HepG2 (cell line): ENCODE results near the gene SLC44A4. TPM values are rescaled to one million over a fixed set of nuclear protein-coding genes. Genes with fewer than 3 reads are reported as not detected.

Experiments
- ARID2 ChIP-seq: sonication (generic); formaldehyde crosslinking; IDR thresholded peaks from 2 replicates; pipeline ENCODE4 v1.8.1; 2022; ENCODE audit warnings: mild to moderate bottlenecking, missing genetic modification reagents, borderline replicate concordance
- CAMTA2 ChIP-seq: sonication (generic); formaldehyde crosslinking; IDR thresholded peaks from 2 replicates; pipeline ENCODE4 v1.4.0; 2020; ENCODE audit warnings: mild to moderate bottlenecking, missing genetic modification reagents, borderline replicate concordance
- GATA4 ChIP-seq: sonication (generic); IDR thresholded peaks from 2 replicates; pipeline ENCODE4 v1.6.1; 2016; ENCODE audit warnings: antibody characterized with exemption, low read depth, borderline replicate concordance
- MAF1 ChIP-seq: sonication (generic); formaldehyde crosslinking; IDR thresholded peaks from 2 replicates; pipeline ENCODE4 v1.5.0; 2020; ENCODE audit warnings: missing genetic modification reagents, borderline replicate concordance
- MAFG ChIP-seq: sonication (generic); formaldehyde crosslinking; IDR thresholded peaks from 2 replicates; pipeline ENCODE4 v1.5.1; 2020; ENCODE audit warnings: mild to moderate bottlenecking, missing genetic modification reagents
- THAP11 ChIP-seq: IDR thresholded peaks from 2 replicates; pipeline ENCODE4 v1.6.1; 2016; ENCODE audit warnings: missing biosample characterization, missing genetic modification reagents
- ZKSCAN8 ChIP-seq: IDR thresholded peaks from 2 replicates; pipeline ENCODE4 v1.6.1; 2016; ENCODE audit warnings: borderline replicate concordance, missing genetic modification reagents, missing compliant biosample characterization
- ZNF430 ChIP-seq: sonication (generic); formaldehyde crosslinking; IDR thresholded peaks from 2 replicates; pipeline ENCODE4 v1.9.0; 2021; ENCODE audit warnings: mild to moderate bottlenecking, missing genetic modification reagents
- ZNF451 ChIP-seq: sonication (generic); formaldehyde crosslinking; IDR thresholded peaks from 2 replicates; pipeline ENCODE4 v1.5.0; 2020; ENCODE audit warnings: mild to moderate bottlenecking, missing genetic modification reagents
- ZNF605 ChIP-seq: sonication (generic); formaldehyde crosslinking; IDR thresholded peaks from 2 replicates; pipeline ENCODE4 v1.8.0; 2022; ENCODE audit warnings: mild to moderate bottlenecking, missing genetic modification reagents
- ZNF660 ChIP-seq: sonication (generic); formaldehyde crosslinking; IDR thresholded peaks from 2 replicates; pipeline ENCODE4 v1.5.1; 2020; ENCODE audit warnings: mild to moderate bottlenecking, low read depth, missing genetic modification reagents, borderline replicate concordance
- ZSCAN20 ChIP-seq: sonication (generic); formaldehyde crosslinking; IDR thresholded peaks from 2 replicates; pipeline ENCODE4 v1.4.0; 2020; ENCODE audit warnings: missing genetic modification reagents, mild to moderate bottlenecking, borderline replicate concordance
- polyA plus RNA-seq, 8 experiments: library from polyadenylated mRNA; depleted of rRNA in 3 of 8; stranded (reverse) in 7 of 8; unstranded in 1 of 8; fragments of >200 nt; fragmentation: Illumina TruSeq in 4 of 8; extraction: Trizol in 4 of 8; gene quantifications; 2 replicates each; pipeline versions ENCODE4 v1.2.1 to v1.2.3, GENCODE V29; 2011 to 2016; ENCODE audit warnings: low read depth in 4 of 8, missing spikeins in 1 of 8, mixed read lengths in 1 of 8; ENCODE audit not compliant: insufficient read depth in 1 of 8
- total RNA-seq, 5 experiments: library from RNA; depleted of rRNA; stranded (reverse); fragments of >200 nt; fragmentation: Illumina TruSeq; extraction: Trizol; gene quantifications; 2 replicates each; pipeline ENCODE4 v1.2.3, GENCODE V29; 2016; ENCODE audit warnings: low read depth in 1 of 5
- TF ChIP-seq, protein P1 (sequence below): sonication (generic); formaldehyde crosslinking; IDR thresholded peaks from 2 replicates; pipeline ENCODE4 v1.4.0; 2020; ENCODE audit warnings: missing genetic modification reagents
- TF ChIP-seq, protein P2 (sequence below): sonication (generic); formaldehyde crosslinking; conservative IDR thresholded peaks from 2 replicates; pipeline ENCODE4 v1.8.1; 2023; ENCODE audit warnings: missing genetic modification reagents
- TF ChIP-seq, protein P3 (sequence below): sonication (generic); formaldehyde crosslinking; IDR thresholded peaks from 2 replicates; pipeline ENCODE4 v1.4.0; 2020; ENCODE audit warnings: missing genetic modification reagents, borderline replicate concordance
- TF ChIP-seq, protein P4 (sequence below): sonication (generic); formaldehyde crosslinking; IDR thresholded peaks from 2 replicates; pipeline ENCODE4 v1.8.1; 2023; ENCODE audit warnings: missing genetic modification reagents, mild to moderate bottlenecking, borderline replicate concordance
- TF ChIP-seq, protein P5 (sequence below): sonication (generic); formaldehyde crosslinking; IDR thresholded peaks from 2 replicates; pipeline ENCODE4 v1.4.0; 2020; ENCODE audit warnings: missing genetic modification reagents
- TF ChIP-seq, protein P6 (sequence below): IDR thresholded peaks from 2 replicates; pipeline ENCODE4 v1.6.1; 2016; ENCODE audit warnings: missing genetic modification reagents, missing compliant biosample characterization
- TF ChIP-seq, protein P7 (sequence below): sonication (generic); formaldehyde crosslinking; IDR thresholded peaks from 2 replicates; pipeline ENCODE4 v1.8.1; 2023; ENCODE audit warnings: mild to moderate bottlenecking, missing genetic modification reagents, borderline replicate concordance

The SLC44A4 gene
- total and polyA plus RNA-seq, 2 of the 13 experiments (the other 11 are each of a cell fraction or from before 2014, with no cell fraction given) = 3.5 to 5.9 TPM

DNA sequence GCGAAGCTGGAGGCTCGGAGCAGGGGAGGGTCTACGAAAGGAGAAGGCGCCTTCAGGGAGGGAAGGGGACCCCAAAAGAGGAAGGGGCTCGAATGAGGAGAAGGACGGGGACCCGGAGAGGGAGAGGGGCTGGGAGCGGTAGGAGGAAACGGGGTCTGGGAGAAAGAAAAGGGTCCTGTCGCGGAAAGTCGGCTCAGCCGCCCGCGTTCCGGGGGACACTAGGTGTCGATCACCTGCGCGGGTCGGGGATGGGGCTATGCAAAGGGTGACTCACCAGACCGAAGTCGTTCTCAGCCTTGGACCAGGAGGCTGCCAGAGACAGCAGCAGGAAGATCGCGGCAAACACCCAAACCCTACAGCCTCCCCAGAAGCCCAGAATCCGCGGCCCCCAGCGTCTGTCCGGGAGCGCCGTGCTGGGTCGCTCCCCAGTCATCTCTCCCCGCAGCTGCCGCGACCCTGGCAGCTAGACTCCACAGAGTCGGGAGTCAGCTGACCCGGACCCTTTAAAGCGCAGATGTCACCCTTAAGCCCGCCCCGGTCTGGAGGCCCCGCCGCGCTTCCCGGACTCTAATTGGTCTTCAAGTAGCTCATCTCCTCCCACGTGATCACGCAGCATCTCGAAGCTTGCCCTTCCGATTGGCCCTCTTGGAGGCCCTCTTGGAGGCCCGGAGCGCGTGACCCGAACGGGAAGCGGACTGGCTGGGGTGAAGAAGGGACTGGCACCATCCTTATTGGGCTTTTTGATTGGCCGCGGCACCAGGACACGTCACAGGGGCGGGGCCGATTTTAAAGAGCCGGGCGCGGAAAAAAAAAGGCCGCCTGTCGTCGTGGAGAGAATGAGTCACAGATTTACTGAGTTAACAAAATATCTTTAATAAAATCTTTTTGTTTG, 16.2 kb downstream of the SLC44A4 start, which contains the start of gene NEU1 (continued):
- TF ChIP-seq ZNF451 (CRISPR knock-in tag) (0 out of 2 replicates have a peak, but pooled peaks have one; percentile 58), GATA4 (peak; percentile 96), ZKSCAN8 (CRISPR knock-in tag) (peak; percentile 65), MAF1 (CRISPR knock-in tag) (peak; percentile 83; the same call in 1 of the 2 replicates), THAP11 (CRISPR knock-in tag) (peak; percentile 90), MAFG (CRISPR knock-in tag) (peak; percentile 51), ZSCAN20 (CRISPR knock-in tag) (peak; percentile 72; the same call in 1 of the 2 replicates), ARID2 (CRISPR knock-in tag) (0 out of 2 replicates have a peak, but pooled peaks have one; percentile 74), ZNF605 (CRISPR knock-in tag) (peak; percentile 89; the same call in 1 of the 2 replicates), ZNF660 (CRISPR knock-in tag) (no peak), ZNF430 (peak; percentile 97), CAMTA2 (CRISPR knock-in tag) (no peak; the same call in 1 of the 2 replicates)
- TF ChIP-seq, protein P1, sequence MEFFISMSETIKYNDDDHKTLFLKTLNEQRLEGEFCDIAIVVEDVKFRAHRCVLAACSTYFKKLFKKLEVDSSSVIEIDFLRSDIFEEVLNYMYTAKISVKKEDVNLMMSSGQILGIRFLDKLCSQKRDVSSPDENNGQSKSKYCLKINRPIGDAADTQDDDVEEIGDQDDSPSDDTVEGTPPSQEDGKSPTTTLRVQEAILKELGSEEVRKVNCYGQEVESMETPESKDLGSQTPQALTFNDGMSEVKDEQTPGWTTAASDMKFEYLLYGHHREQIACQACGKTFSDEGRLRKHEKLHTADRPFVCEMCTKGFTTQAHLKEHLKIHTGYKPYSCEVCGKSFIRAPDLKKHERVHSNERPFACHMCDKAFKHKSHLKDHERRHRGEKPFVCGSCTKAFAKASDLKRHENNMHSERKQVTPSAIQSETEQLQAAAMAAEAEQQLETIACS (CRISPR knock-in tag) = no peak; the same call in 1 of the 2 replicates
- TF ChIP-seq, protein P2, sequence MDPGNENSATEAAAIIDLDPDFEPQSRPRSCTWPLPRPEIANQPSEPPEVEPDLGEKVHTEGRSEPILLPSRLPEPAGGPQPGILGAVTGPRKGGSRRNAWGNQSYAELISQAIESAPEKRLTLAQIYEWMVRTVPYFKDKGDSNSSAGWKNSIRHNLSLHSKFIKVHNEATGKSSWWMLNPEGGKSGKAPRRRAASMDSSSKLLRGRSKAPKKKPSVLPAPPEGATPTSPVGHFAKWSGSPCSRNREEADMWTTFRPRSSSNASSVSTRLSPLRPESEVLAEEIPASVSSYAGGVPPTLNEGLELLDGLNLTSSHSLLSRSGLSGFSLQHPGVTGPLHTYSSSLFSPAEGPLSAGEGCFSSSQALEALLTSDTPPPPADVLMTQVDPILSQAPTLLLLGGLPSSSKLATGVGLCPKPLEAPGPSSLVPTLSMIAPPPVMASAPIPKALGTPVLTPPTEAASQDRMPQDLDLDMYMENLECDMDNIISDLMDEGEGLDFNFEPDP (CRISPR knock-in tag) = no peak
- TF ChIP-seq, protein P3, sequence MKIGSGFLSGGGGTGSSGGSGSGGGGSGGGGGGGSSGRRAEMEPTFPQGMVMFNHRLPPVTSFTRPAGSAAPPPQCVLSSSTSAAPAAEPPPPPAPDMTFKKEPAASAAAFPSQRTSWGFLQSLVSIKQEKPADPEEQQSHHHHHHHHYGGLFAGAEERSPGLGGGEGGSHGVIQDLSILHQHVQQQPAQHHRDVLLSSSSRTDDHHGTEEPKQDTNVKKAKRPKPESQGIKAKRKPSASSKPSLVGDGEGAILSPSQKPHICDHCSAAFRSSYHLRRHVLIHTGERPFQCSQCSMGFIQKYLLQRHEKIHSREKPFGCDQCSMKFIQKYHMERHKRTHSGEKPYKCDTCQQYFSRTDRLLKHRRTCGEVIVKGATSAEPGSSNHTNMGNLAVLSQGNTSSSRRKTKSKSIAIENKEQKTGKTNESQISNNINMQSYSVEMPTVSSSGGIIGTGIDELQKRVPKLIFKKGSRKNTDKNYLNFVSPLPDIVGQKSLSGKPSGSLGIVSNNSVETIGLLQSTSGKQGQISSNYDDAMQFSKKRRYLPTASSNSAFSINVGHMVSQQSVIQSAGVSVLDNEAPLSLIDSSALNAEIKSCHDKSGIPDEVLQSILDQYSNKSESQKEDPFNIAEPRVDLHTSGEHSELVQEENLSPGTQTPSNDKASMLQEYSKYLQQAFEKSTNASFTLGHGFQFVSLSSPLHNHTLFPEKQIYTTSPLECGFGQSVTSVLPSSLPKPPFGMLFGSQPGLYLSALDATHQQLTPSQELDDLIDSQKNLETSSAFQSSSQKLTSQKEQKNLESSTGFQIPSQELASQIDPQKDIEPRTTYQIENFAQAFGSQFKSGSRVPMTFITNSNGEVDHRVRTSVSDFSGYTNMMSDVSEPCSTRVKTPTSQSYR (CRISPR knock-in tag) = peak; percentile 61; the same call in 1 of the 2 replicates
- TF ChIP-seq, protein P4, sequence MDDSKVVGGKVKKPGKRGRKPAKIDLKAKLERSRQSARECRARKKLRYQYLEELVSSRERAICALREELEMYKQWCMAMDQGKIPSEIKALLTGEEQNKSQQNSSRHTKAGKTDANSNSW (CRISPR knock-in tag) = peak; percentile 19; the same call in 1 of the 2 replicates
- TF ChIP-seq, protein P5, sequence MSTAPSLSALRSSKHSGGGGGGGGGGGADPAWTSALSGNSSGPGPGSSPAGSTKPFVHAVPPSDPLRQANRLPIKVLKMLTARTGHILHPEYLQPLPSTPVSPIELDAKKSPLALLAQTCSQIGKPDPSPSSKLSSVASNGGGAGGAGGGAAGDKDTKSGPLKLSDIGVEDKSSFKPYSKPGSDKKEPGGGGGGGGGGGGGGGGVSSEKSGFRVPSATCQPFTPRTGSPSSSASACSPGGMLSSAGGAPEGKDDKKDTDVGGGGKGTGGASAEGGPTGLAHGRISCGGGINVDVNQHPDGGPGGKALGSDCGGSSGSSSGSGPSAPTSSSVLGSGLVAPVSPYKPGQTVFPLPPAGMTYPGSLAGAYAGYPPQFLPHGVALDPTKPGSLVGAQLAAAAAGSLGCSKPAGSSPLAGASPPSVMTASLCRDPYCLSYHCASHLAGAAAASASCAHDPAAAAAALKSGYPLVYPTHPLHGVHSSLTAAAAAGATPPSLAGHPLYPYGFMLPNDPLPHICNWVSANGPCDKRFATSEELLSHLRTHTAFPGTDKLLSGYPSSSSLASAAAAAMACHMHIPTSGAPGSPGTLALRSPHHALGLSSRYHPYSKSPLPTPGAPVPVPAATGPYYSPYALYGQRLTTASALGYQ (CRISPR knock-in tag) = peak; percentile 86
- TF ChIP-seq, protein P6, sequence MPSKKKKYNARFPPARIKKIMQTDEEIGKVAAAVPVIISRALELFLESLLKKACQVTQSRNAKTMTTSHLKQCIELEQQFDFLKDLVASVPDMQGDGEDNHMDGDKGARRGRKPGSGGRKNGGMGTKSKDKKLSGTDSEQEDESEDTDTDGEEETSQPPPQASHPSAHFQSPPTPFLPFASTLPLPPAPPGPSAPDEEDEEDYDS = peak; percentile 100
- TF ChIP-seq, protein P7, sequence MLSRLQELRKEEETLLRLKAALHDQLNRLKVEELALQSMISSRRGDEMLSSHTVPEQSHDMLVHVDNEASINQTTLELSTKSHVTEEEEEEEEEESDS (CRISPR knock-in tag) = peak; percentile 86; the same call in 1 of the 2 replicates
